ENCODE measurements around the gene PEX3. TPM values are rescaled to one million over a fixed set of nuclear protein-coding genes. Genes with fewer than 3 reads are reported as not detected.

Gene PEX3
- total and polyA plus RNA-seq, 10 of the 15 experiments (the other 5 are each of a cell fraction or from before 2014, with no cell fraction given), result 18.6 to 70.7 (median 38.6) TPM

DNA sequence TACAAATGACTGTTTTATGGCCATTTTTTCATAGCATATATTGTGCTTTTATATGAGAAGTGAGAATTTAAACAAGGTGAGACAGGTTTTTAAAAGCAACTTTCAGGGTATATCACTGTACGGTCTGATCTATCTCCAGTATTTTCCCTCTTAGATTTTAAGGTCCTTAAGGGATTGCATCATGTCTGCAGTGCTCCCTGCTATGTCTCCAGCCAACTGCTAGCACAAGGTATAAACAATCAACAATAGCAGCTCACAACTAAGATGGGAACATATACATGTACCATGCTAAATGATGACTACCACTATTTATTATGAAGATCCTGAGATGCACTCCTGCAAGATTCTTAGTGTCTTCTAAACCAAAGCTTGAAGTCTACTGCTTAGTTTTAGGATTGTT lies 53.8 kb downstream of the PEX3 start (continued):
- TF ChIP-seq, protein P1, sequence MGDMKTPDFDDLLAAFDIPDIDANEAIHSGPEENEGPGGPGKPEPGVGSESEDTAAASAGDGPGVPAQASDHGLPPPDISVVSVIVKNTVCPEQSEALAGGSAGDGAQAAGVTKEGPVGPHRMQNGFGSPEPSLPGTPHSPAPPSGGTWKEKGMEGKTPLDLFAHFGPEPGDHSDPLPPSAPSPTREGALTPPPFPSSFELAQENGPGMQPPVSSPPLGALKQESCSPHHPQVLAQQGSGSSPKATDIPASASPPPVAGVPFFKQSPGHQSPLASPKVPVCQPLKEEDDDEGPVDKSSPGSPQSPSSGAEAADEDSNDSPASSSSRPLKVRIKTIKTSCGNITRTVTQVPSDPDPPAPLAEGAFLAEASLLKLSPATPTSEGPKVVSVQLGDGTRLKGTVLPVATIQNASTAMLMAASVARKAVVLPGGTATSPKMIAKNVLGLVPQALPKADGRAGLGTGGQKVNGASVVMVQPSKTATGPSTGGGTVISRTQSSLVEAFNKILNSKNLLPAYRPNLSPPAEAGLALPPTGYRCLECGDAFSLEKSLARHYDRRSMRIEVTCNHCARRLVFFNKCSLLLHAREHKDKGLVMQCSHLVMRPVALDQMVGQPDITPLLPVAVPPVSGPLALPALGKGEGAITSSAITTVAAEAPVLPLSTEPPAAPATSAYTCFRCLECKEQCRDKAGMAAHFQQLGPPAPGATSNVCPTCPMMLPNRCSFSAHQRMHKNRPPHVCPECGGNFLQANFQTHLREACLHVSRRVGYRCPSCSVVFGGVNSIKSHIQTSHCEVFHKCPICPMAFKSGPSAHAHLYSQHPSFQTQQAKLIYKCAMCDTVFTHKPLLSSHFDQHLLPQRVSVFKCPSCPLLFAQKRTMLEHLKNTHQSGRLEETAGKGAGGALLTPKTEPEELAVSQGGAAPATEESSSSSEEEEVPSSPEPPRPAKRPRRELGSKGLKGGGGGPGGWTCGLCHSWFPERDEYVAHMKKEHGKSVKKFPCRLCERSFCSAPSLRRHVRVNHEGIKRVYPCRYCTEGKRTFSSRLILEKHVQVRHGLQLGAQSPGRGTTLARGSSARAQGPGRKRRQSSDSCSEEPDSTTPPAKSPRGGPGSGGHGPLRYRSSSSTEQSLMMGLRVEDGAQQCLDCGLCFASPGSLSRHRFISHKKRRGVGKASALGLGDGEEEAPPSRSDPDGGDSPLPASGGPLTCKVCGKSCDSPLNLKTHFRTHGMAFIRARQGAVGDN (IDR thresholded peaks at IDR 0.05), result no peak

DNA sequence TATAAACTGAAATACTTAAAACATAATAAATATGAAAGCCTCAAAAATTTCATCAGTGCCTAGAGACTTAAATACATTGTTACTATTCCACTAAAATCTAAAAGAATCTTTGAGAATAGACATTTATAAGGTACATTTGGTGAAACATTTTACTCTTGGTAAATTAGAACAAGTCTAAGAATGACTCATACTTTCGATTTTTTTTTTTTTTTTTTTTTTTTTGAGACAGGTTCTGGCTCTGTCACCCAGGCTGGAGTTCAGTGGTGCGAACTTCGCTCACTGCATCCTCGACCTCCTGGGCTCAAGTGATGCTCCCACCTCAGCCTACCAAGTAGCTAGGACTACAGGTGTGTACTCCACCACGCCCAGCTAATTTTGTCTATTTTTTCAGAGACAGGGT lies 54.5 kb downstream of the PEX3 start:
- H3K9me3 ChIP-seq (replicated peaks; ENCODE audit: control insufficient read depth, insufficient read depth, low read length), result no peaks in the 10 kb centered on the region
- in situ Hi-C loops (cut with MboI) (no loop called here), intact Hi-C loops (cut with micrococcal nuclease; ENCODE audit: unreplicated experiment) (loop anchor here (1.0 to 10.0 kb wide), 2 partner anchors 55 to 270 kb away; partner anchors contain the start of genes ADAT2 and PEX3)
- peaks cover 29% of the 10 kb centered on the region for H3K4me1 ChIP-seq (ENCODE audit: control insufficient read depth, insufficient read depth, low read length)
- ChIA-PET RAD21 (ENCODE audit: unreplicated experiment) (interaction anchor here (0.8 to 1.3 kb wide), 2 partner anchors 52 to 813 kb away, joined by 3 to 4 read pairs; no protein-coding TSS in a partner anchor), POLR2A (no interaction called here), SMC1A (ENCODE audit: uncharacterized antibody, unreplicated experiment) (interaction anchor here (1.0 to 1.7 kb wide), 4 partner anchors 8 to 24 kb away, joined by 3 to 5 read pairs (median 3); no protein-coding TSS in a partner anchor), CTCF (interaction anchor here (0.6 to 2.9 kb wide), 4 partner anchors 8 to 1687 kb away, joined by 3 to 11 read pairs (median 6); no protein-coding TSS in a partner anchor)
- H4K20me1 ChIP-seq (ENCODE audit: control insufficient read depth, insufficient read depth), result no peaks in the 10 kb centered on the region
- no peak overlapping the region for H2AFZ ChIP-seq (ENCODE audit: control insufficient read depth, low read depth, low read length)
- H3K4me3 ChIP-seq, result no peak overlapping the region
- TF ChIP-seq JUNB (IDR thresholded peaks at IDR 0.05) (peak; percentile 64), ZNF384 (IDR thresholded peaks at IDR 0.05; ENCODE audit: borderline replicate concordance, low read depth, low read length) (peak; percentile 78), ETV6 (conservative IDR thresholded peaks at IDR 0.05 in 1 of 2, IDR thresholded peaks at IDR 0.05 in 1 of 2; ENCODE audit: borderline replicate concordance in 1 of 2, low read depth in 1 of 2) (no peak), CREB1 (IDR thresholded peaks at IDR 0.05; ENCODE audit: low read depth) (no peak), RUNX3 (IDR thresholded peaks at IDR 0.05; ENCODE audit: low read length) (no peak), STAT1 (conservative IDR thresholded peaks at IDR 0.05) (no peak), ZNF207 (IDR thresholded peaks at IDR 0.05; ENCODE audit: borderline replicate concordance) (no peak)
- TF ChIP-seq, protein P2, sequence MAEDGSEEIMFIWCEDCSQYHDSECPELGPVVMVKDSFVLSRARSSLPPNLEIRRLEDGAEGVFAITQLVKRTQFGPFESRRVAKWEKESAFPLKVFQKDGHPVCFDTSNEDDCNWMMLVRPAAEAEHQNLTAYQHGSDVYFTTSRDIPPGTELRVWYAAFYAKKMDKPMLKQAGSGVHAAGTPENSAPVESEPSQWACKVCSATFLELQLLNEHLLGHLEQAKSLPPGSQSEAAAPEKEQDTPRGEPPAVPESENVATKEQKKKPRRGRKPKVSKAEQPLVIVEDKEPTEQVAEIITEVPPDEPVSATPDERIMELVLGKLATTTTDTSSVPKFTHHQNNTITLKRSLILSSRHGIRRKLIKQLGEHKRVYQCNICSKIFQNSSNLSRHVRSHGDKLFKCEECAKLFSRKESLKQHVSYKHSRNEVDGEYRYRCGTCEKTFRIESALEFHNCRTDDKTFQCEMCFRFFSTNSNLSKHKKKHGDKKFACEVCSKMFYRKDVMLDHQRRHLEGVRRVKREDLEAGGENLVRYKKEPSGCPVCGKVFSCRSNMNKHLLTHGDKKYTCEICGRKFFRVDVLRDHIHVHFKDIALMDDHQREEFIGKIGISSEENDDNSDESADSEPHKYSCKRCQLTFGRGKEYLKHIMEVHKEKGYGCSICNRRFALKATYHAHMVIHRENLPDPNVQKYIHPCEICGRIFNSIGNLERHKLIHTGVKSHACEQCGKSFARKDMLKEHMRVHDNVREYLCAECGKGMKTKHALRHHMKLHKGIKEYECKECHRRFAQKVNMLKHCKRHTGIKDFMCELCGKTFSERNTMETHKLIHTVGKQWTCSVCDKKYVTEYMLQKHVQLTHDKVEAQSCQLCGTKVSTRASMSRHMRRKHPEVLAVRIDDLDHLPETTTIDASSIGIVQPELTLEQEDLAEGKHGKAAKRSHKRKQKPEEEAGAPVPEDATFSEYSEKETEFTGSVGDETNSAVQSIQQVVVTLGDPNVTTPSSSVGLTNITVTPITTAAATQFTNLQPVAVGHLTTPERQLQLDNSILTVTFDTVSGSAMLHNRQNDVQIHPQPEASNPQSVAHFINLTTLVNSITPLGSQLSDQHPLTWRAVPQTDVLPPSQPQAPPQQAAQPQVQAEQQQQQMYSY (CRISPR knock-in tag; IDR thresholded peaks at IDR 0.05), result no peak
- DNase-seq (ENCODE audit: low read depth, low spot score) (no peak), FAIRE-seq (no peak), ATAC-seq (peak; percentile 73)
- no peak overlapping the region for H3K27ac ChIP-seq (ENCODE audit: control insufficient read depth, insufficient read depth)
- no TSS peak for BruUV-seq (replicated peaks)
- H3K4me2 ChIP-seq (ENCODE audit: control insufficient read depth, insufficient read depth), result peak overlapping the region; percentile 15; the same call in 1 of the 2 replicates
- no peaks in the 10 kb centered on the region for H3K27me3 ChIP-seq (replicated peaks in 1 of 2; ENCODE audit: control insufficient read depth in 2 of 2, insufficient read depth in 2 of 2, low read length in 1 of 2)
- H3K79me2 ChIP-seq (ENCODE audit: control insufficient read depth, insufficient read depth, low read length), result peaks cover 3% of the 10 kb centered on the region
- no peak overlapping the region for H3K9ac ChIP-seq (ENCODE audit: control insufficient read depth, insufficient read depth, low read length)
- H3K36me3 ChIP-seq (ENCODE audit: control insufficient read depth in 2 of 2, insufficient read depth in 2 of 2, low read length in 1 of 2), result peaks cover 0 to 11% of the 10 kb centered on the region in 2 experiments; a peak in 2 of 4 replicates
- 28% methylated on average over 2 of the region's 5 CpGs for WGBS (ENCODE audit: insufficient coverage, insufficient replicate concordance, low lambda C conversion rate, missing lambda C conversion rate)
